Stomach (tissue), 4 donors: Measurements from ENCODE around the gene VSTM2L.

Experiments
- POLR2AphosphoS5 ChIP-seq, 3 donors: sonication (generic); formaldehyde crosslinking; IDR thresholded peaks; one replicate each; pipeline ENCODE4 v1.6.1; 2016; ENCODE audit warnings: antibody characterized with exemption in 3 of 3
- TF ChIP-seq, protein P1 (sequence below), 7 experiments: fragments of 450-650 bp in 4 of 7; fragments of 200-600 bp in 3 of 7; sonication (generic) in 3 of 7; IDR thresholded peaks; one replicate each; pipeline ENCODE4 v1.5.1; 2016 to 2019; ENCODE audit warnings: antibody characterized with exemption in 7 of 7, control low read depth in 2 of 7, mild to moderate bottlenecking in 1 of 7

DNA sequence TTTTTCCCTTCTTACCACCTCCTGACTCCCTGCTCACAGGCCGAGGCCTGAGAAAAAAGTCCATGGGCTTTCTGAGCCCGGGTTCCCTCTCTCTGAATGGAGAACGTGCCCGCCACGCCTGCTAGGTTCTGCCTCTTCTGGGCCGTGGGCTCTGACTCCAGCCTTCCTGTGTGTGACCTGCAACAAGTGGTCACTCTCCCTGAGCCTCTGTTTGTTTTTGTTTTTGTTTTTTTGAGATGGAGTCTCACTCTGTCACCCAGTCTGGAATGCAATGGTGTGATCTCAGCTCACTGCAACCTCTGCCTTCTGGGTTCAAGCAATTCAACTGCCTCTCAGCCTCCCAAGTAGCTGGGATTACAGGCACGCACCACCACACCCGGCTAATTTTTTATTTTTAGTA is 17.9 kb upstream of the VSTM2L start:
- TF ChIP-seq, protein P1, sequence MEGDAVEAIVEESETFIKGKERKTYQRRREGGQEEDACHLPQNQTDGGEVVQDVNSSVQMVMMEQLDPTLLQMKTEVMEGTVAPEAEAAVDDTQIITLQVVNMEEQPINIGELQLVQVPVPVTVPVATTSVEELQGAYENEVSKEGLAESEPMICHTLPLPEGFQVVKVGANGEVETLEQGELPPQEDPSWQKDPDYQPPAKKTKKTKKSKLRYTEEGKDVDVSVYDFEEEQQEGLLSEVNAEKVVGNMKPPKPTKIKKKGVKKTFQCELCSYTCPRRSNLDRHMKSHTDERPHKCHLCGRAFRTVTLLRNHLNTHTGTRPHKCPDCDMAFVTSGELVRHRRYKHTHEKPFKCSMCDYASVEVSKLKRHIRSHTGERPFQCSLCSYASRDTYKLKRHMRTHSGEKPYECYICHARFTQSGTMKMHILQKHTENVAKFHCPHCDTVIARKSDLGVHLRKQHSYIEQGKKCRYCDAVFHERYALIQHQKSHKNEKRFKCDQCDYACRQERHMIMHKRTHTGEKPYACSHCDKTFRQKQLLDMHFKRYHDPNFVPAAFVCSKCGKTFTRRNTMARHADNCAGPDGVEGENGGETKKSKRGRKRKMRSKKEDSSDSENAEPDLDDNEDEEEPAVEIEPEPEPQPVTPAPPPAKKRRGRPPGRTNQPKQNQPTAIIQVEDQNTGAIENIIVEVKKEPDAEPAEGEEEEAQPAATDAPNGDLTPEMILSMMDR (IDR thresholded peaks at IDR 0.05) = no peak
- TF ChIP-seq POLR2AphosphoS5 (IDR thresholded peaks at IDR 0.05) = no peak
